OCI-LY7 (cell line): Measurements from ENCODE around the gene TLE6. TPM values are rescaled to one million over a fixed set of nuclear protein-coding genes. Genes with fewer than 3 reads are reported as not detected.

ENCODE experiments used
- BruUV-seq: library from RNA; stranded (reverse); fragments of 400-500 nt; replicated peaks from 2 replicates; lab custom pipeline; 2021; lab: Mats Ljungman, UMichigan
- CTCF ChIA-PET: fragments of 300-600 bp; sonication (Branson Sonifier 250); formaldehyde crosslinking; loops from one replicate; lab custom pipeline; 2022; ENCODE audit warnings: antibody characterized with exemption; ENCODE audit not compliant: unreplicated experiment; lab: Charles Lee
- POLR2A ChIA-PET: fragments of 300-600 bp; sonication (Branson Sonifier 250); formaldehyde crosslinking; loops from one replicate; lab custom pipeline; 2022; ENCODE audit warnings: antibody characterized with exemption; lab: Charles Lee
- DNase-seq: peaks from one replicate; pipeline ENCODE4 v3.0.0-alpha.2; 2015; ENCODE audit warnings: low spot score
- H2AFZ ChIP-seq: fragments of 200-600 bp; sonication (generic), shearing (Covaris generic); 2 replicates; pipeline ENCODE4 v1.6.1; 2014; ENCODE audit warnings: mild to moderate bottlenecking, antibody characterized with exemption, low read length, moderate library complexity
- H3K27ac ChIP-seq: fragments of 200-600 bp; sonication (generic); 2 replicates; pipeline ENCODE4 v1.5.1; 2014; ENCODE audit warnings: mixed run types, low read depth, mild to moderate bottlenecking, moderate library complexity, low read length, inconsistent platforms; ENCODE audit not compliant: poor library complexity, severe bottlenecking
- H3K36me3 ChIP-seq: fragments of 200-600 bp; sonication (generic); 2 replicates; pipeline ENCODE4 v1.6.1; 2014; ENCODE audit warnings: mild to moderate bottlenecking, antibody characterized with exemption, low read length, moderate library complexity, mixed read lengths; ENCODE audit not compliant: insufficient read depth
- H3K4me1 ChIP-seq: fragments of 200-600 bp; sonication (generic); 2 replicates; pipeline ENCODE4 v1.5.1; 2014; ENCODE audit warnings: mild to moderate bottlenecking, low read length; ENCODE audit not compliant: insufficient read depth, poor library complexity, severe bottlenecking
- H3K4me2 ChIP-seq: fragments of 200-600 bp; sonication (generic); 2 replicates; pipeline ENCODE4 v1.6.1; 2014; ENCODE audit warnings: mild to moderate bottlenecking, low read length
- H3K4me3 ChIP-seq: fragments of 200-600 bp; sonication (generic); 2 replicates; pipeline ENCODE4 v1.5.1; 2014; ENCODE audit warnings: mild to moderate bottlenecking, low read depth, low read length; ENCODE audit not compliant: poor library complexity, severe bottlenecking
- H3K79me2 ChIP-seq: fragments of 200-600 bp; sonication (generic); 2 replicates; pipeline ENCODE4 v1.6.1; 2016; ENCODE audit warnings: low read depth, mild to moderate bottlenecking, low read length, moderate library complexity, mixed read lengths; ENCODE audit not compliant: insufficient read depth
- H3K9me2 ChIP-seq: fragments of 200-600 bp; sonication (generic); 2 replicates; pipeline ENCODE4 v1.6.1; 2016; ENCODE audit warnings: mild to moderate bottlenecking, low read length, mixed read lengths; ENCODE audit not compliant: insufficient read depth
- H3K9me3 ChIP-seq: fragments of 200-600 bp; sonication (generic); 2 replicates; pipeline ENCODE4 v1.6.1; 2014; ENCODE audit warnings: mild to moderate bottlenecking, mixed run types, low read length, mixed read lengths
- H4K20me1 ChIP-seq: fragments of 200-600 bp; sonication (generic); 2 replicates; pipeline ENCODE4 v1.6.1; 2014; ENCODE audit warnings: mild to moderate bottlenecking, antibody characterized with exemption, low read length, moderate library complexity, mixed read lengths; ENCODE audit not compliant: insufficient read depth
- EZH2phosphoT487 ChIP-seq: fragments of 200-600 bp; sonication (generic); IDR thresholded peaks from 2 replicates; pipeline ENCODE4 v1.6.1; 2018; ENCODE audit warnings: low read depth, borderline replicate concordance, mild to moderate bottlenecking, mixed run types, antibody characterized with exemption, low read length, moderate library complexity, mixed read lengths
- intact Hi-C: fragments of 100-400 bp; cut with micrococcal nuclease; formaldehyde crosslinking; loops from one replicate; pipeline ENCODE4 v1.10.0; 2022; ENCODE audit not compliant: unreplicated experiment
- total RNA-seq, 2 experiments: library from RNA; depleted of rRNA in 1 of 2; stranded (reverse); fragments of >200 nt in 1 of 2; shearing (Covaris generic) in 1 of 2; gene quantifications; 2 replicates each; pipeline ENCODE4 v1.2.3, GENCODE V29; 2014 to 2022
- TF ChIP-seq, protein P1 (sequence below): fragments of 200-600 bp; sonication (generic); conservative IDR thresholded peaks from 2 replicates; pipeline ENCODE4 v1.5.1; 2014; ENCODE audit warnings: mild to moderate bottlenecking, antibody characterized with exemption, low read length, moderate library complexity, mixed read lengths

Gene TLE6
- total RNA-seq, 2 experiments from 2014 or later, result 15.9 to 21.5 TPM

DNA sequence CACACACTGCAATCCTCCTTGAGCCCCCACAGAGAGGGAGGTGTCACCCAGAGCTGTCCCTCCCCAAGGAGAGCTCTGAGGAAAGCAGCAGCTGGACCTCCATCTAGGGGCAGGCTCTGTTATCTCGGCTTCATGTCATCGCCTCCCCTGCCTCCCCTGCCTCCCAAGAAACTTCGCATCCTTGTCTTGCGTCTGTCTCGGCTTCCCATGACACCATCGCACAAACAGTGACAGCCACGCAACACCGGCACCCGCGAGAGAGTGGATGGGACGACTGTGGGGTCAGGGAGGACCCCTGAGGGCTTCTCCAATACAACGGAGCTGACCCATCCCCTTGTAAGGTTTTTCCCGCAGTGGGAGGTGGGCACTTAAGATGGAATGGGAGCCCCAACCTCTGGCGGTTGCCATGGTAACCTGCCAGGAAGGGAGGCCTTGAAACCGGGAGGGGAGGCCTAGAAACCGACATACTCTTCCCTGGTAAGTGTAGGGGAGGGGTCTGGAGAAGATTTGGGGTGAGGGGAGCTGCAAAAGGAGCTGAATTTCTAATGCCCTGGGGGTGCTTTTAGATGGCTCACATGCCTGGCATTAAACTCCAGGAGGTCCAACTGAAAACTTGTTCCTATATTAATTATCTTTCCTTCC lies 35.4 kb downstream of the TLE6 start:
- Histone ChIP-seq H3K4me3 (no peak overlapping the region), H3K9me3 (no peaks in the 10 kb centered on the region), H3K9me2 (no peaks in the 10 kb centered on the region), H3K27ac (no peak overlapping the region), H3K4me2 (no peak overlapping the region), H3K36me3 (no peaks in the 10 kb centered on the region), H3K79me2 (no peaks in the 10 kb centered on the region), H3K4me1 (peaks cover 4% of the 10 kb centered on the region), H2AFZ (no peak overlapping the region), H4K20me1 (no peaks in the 10 kb centered on the region)
- BruUV-seq, result no TSS peak
- DNase-seq, result no peak
- TF ChIP-seq, protein P1, sequence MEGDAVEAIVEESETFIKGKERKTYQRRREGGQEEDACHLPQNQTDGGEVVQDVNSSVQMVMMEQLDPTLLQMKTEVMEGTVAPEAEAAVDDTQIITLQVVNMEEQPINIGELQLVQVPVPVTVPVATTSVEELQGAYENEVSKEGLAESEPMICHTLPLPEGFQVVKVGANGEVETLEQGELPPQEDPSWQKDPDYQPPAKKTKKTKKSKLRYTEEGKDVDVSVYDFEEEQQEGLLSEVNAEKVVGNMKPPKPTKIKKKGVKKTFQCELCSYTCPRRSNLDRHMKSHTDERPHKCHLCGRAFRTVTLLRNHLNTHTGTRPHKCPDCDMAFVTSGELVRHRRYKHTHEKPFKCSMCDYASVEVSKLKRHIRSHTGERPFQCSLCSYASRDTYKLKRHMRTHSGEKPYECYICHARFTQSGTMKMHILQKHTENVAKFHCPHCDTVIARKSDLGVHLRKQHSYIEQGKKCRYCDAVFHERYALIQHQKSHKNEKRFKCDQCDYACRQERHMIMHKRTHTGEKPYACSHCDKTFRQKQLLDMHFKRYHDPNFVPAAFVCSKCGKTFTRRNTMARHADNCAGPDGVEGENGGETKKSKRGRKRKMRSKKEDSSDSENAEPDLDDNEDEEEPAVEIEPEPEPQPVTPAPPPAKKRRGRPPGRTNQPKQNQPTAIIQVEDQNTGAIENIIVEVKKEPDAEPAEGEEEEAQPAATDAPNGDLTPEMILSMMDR, result no peak
- TF ChIP-seq EZH2phosphoT487, result no peak
- CTCF ChIA-PET, result interaction anchor here (0.6 kb wide), 1 partner anchor 1255 kb away, joined by 5 read pairs; no protein-coding TSS in a partner anchor
- POLR2A ChIA-PET, result no interaction called here
- intact Hi-C loops, result loop anchor here (2.0 kb wide), 1 partner anchor 26 kb away; no protein-coding TSS in a partner anchor

DNA sequence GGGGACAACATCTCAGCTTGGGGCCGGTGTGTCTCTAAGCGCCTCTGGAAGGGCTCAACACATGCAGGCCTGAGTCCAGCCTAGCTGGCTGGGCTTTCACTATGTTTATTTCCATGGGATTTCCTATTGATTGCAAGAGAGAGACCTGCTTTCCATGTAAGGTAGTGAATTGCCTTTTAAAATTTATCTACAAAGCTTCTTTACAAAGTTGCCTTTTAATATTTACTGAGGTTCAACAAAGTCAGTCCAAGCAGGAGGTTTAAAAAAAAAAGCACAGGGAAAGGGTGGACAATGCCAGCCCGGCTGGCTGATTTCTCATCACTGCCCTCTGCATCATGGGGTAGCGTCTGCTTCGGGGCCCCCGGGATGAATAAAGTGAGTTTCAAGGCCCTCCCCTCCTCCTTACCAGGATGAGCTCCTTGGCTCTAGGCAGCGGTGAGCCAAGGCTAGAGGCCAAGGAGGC lies 35.9 kb downstream of the TLE6 start:
- no peak overlapping the region for H3K4me3 ChIP-seq
- DNase-seq, result no peak
- no TSS peak for BruUV-seq
- no peak overlapping the region for H3K4me2 ChIP-seq
- no peaks in the 10 kb centered on the region for H3K9me3 ChIP-seq
- TF ChIP-seq, protein P1, result no peak
- TF ChIP-seq EZH2phosphoT487, result no peak
- H3K9me2 ChIP-seq, result no peaks in the 10 kb centered on the region
- H3K79me2 ChIP-seq, result no peaks in the 10 kb centered on the region
- H3K36me3 ChIP-seq, result no peaks in the 10 kb centered on the region
- ChIA-PET CTCF (no interaction called here), POLR2A (no interaction called here)
- no peak overlapping the region for H2AFZ ChIP-seq
- no peak overlapping the region for H3K27ac ChIP-seq
- no peaks in the 10 kb centered on the region for H3K4me1 ChIP-seq
- no peaks in the 10 kb centered on the region for H4K20me1 ChIP-seq
- intact Hi-C loops, result loop anchor here (2.0 kb wide), 1 partner anchor 26 kb away; no protein-coding TSS in a partner anchor

- Histone ChIP-seq H3K9me2 (no peaks in the 10 kb centered on the region), H2AFZ (no peak overlapping the region), H3K4me2 (no peak overlapping the region), H3K36me3 (no peaks in the 10 kb centered on the region), H3K27ac (no peak overlapping the region), H3K4me3 (no peak overlapping the region), H3K4me1 (no peaks in the 10 kb centered on the region), H4K20me1 (no peaks in the 10 kb centered on the region), H3K9me3 (no peaks in the 10 kb centered on the region), H3K79me2 (no peaks in the 10 kb centered on the region)
- DNase-seq, result no peak
- no TSS peak for BruUV-seq
- CTCF ChIA-PET, result no interaction called here
- POLR2A ChIA-PET, result no interaction called here
- TF ChIP-seq, protein P1, result no peak
- TF ChIP-seq EZH2phosphoT487, result no peak
- intact Hi-C loops, result no loop called here
Measured at GRCh38 chr19:3014135-3014534, 36.8 kb downstream of the TLE6 start.
